ENCODE data around the gene MTMR2.
A peak's percentile ranks its signal among the peaks of the same experiment; 100 is the strongest.

Gene MTMR2

DNA sequence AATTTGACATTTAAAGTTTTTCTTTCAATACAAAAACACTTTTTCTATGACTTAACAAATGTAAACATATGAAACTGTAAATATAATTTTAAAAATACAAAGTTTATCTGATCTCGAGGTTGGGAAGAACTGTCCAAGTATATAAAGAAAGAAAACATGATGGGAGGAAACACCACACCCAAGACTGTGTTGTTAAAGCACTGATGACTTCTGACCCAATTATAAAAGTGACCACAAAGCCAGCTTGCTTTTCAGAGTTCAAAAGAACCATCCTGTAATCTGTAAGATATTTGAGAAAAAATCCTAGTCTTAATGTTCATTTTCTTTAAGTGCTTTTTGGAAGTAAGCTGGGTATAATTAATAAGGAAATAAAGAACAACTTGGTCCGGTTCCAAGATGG, 118.0 kb downstream of the MTMR2 start:
- no peak for DNase-seq

DNA sequence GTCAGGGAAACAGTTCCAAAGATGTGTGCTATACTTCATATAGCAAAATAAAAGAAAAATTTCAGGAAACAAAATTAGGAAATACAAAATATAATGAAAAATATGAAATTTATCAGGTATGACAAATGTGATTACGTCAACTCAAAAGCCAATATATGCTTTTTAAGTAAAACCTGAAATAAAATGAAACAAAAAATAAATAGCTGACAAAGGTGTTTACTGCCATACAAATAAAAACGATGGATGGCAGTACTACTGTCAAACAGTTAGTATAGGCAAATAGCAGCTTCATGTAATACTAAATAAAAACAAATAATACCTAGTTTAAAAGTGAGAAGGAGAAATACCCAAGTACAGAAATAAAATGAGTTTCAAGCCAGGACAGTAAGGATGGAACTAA, 119.9 kb downstream of the MTMR2 start:
- no peak for DNase-seq

DNA sequence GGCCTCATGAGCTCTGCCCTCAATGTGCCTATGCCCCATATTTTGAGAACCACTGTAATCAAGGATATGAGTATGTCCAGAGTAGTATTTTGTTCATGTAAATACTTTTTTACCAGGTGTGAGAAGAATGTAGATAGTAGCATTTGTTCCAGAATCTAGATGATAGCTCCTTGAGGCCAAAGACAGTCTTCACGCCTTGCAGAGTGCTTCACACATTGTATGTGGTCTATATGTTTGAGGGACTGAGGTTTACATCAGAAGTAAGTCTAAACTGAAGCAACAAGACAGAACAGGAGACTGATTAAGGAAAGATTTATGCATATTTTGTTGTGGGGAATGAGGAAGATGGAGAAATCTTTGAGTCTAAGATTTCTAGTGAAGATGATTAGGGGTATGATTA, 121.1 kb downstream of the MTMR2 start:
- DNase-seq = no peak

DNA sequence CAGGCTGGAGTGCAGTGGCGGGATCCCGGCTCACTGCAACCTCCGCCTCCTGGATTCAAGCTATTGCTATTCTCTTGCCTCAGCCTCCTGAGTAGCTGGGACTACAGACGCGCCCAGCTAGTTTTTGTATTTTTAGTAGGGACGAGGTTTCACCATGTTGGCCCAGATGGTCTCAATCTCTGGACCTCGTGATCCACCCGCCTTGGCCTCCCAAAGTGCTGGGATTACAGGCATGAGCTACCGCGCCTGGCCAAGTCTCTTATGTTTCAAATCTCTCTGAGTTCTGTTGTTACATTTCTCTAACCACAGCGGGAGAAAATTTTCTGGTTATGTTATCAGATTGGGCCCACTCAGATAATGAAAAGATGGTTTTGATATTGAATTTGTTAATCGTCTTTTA, 123.5 kb downstream of the MTMR2 start:
- no peak for DNase-seq

DNA sequence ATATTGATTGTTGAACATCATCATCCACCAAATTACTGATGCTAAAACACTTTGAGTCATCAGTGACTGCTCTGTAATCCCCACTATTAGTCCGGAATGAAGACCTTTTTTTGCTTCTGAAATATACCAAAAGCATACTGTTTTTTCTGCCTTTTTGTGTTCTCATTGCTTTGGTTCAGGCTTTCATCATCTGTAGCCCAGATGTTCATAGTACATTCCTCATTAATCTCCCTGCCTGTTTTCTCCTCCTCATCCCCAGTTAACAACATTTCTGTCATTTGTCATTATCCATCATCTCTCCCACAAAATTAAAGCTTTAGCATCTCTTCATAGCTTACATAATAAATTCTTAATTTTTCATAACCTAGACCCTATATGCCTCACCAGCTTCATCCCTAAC, 124.4 kb downstream of the MTMR2 start:
- no peak for DNase-seq

DNA sequence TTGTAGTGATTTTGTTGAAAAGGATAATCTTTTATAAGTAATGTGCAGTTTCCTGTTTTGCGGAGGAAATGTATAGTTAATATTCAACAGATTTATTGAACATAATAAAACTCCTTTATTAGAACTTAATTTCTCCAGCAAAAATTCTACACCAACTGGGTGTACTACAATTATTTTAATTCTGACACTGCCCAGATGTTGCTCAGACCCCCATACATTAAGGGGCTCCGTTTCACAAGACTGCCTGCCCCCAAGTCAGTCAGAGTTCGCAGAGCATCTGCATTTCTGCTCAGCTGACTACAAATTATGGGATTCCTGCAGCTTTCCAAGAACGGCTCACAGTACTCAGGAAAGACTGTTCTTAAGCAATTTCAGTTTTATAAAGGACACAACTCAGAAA, 127.4 kb downstream of the MTMR2 start:
- no peak for DNase-seq

DNA sequence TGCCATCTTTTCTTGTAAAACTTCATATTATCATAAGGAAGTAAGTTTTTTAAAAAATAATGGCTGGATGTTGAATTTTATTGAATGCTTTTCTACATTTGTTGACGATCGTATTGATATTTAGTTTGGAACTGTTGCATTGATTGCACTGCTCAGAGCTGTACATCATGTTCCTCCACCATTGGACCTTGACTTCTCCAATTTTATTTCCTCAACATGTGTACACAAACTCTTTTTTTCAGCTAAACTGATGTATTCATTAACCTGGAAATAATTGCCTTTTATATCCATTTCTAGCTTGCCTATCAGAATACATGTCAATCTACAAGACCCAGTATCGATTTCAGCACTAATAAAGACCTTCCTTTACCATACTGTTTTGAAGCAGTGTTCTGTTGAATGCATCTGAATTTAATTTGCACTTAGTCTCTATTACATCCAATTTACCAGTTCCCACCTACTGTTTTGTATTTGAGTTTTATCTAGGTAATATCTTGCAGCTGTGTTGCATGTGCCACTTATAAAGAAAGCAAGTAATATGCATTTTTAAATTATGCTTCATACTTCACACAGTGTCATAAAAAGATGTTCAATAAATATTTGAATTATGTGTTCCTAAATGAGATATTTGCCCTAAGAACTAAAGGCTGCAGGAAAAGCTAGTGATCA, 128.1 kb downstream of the MTMR2 start:
- DNase-seq = no peak

DNA sequence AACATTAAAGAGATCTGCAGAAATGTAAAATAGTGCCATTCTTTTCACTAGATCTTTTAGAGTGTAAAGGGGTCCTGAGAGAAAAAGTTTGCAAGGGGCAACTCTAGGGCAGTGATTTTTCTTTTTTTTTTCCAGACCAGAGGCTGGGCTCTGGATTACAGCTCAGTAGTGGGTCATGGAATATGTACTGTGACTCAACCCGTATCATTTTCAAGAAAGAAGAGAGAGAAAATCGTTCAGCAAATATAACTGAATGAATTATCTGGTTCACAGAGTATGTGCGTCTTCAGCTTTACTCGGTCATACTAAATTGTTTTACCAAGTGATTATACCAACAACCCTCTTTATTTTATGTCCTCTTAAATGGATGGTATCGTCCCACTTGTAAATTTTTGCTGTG, 129.8 kb downstream of the MTMR2 start:
- no peak for DNase-seq

DNA sequence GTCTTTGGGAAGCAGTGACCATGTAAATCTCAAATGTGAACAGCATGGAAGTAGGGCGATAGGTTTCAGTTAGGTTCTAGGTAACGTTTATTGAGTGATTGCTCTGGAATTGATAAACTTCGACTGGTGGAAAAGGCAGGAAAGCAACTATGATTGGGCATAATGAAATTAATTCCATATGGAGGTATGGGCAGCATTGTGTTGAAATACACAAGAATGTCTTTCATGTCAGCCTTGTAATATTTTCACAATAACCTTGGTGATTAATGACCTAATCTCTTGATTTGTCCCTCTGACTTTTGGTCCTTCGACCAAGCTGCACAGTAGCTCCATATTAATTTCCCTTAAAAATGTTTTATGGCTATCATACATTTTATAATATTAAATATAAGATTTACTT, 130.8 kb downstream of the MTMR2 start:
- DNase-seq = no peak

DNA sequence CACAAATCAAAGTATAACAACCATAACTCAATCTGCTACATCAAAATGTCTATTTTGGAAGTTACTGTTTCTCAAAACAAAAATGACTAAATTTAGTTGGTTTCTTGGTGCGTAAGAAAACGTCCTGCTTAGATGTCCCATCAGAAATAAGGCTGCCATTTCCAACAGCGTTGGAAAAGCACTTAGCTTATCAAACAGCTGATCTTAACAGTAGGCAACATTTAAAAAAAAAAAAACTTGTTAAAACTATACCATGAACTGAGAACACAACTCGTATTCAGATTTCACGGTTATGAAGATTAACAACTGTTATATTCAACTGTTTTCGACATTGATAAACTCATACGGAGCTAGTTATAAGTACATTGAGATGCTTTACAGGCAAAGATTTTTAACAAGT, 131.2 kb downstream of the MTMR2 start:
- DNase-seq = no peak

DNA sequence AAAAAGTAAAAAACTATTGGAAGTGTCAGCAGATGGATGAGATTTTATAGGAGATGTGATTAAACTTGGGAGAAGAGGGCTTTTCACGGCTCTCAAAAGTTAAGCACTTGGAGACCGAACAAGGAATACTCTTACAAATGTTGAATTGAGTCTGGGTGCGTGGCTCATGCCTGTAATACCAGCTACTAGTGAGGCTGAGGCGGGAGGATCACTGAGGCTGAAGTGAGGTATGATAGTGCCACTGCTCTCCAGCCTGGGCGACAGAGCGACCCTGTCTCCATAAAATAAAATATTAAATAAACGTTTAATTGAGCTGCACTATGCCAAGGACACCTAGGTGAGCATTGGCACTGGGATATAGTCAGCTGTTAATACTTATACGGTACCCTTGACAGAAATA, 131.7 kb downstream of the MTMR2 start:
- DNase-seq = no peak

DNA sequence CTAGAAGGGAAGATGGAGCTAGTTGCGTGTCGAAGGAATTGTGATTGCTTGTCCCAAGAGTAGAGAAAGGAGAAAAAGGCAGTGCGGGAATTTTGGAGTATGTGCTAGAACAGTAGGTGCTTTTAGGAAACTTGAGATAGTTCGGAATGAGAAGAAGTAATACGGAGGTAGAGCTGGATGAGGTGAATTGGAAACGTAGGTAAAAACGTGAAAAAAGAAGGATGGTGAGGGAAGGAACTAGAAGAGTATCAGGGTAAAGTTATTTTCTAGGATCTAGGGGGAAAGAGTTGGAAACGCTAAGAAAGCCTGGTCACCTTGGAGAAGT, 132.2 kb downstream of the MTMR2 start:
- DNase-seq = no peak

DNA sequence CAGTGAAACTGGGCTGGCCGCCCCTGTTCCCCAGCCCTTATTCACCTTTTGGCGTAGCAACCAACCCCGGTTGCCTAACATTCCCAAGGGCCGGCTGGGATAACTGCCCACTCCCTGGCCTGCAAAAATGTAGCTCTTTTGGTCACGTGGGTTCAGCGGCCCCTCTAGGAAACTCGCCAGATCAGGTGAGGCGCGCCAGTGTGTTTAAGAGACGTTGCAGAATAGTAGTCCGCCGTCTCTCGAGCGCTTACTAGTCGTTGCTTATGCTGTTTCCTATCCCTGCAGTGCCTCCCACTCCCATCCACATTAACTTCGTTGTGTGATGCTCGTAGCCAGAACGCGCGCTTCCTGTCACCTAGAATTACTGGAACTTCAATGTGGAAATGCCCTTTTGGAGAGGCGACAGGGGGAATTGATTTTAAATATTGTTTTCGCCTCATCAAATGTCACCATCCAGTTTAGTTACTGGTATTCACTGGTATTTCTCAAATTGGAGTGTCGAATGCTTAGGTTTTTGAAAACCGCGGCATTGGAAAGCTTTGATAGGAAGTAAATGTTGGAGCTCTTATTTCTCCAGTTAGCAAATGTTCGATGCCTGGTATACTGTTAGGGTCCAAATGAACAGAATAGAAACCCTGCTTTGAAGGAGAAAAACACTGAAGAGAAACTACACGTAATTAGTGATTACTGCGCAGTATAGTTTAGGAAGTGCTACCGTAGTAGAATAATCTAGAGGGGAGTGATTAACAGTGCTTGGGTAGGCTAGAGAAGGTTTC, 132.8 kb downstream of the MTMR2 start:
- peak; percentile 74 for DNase-seq

DNA sequence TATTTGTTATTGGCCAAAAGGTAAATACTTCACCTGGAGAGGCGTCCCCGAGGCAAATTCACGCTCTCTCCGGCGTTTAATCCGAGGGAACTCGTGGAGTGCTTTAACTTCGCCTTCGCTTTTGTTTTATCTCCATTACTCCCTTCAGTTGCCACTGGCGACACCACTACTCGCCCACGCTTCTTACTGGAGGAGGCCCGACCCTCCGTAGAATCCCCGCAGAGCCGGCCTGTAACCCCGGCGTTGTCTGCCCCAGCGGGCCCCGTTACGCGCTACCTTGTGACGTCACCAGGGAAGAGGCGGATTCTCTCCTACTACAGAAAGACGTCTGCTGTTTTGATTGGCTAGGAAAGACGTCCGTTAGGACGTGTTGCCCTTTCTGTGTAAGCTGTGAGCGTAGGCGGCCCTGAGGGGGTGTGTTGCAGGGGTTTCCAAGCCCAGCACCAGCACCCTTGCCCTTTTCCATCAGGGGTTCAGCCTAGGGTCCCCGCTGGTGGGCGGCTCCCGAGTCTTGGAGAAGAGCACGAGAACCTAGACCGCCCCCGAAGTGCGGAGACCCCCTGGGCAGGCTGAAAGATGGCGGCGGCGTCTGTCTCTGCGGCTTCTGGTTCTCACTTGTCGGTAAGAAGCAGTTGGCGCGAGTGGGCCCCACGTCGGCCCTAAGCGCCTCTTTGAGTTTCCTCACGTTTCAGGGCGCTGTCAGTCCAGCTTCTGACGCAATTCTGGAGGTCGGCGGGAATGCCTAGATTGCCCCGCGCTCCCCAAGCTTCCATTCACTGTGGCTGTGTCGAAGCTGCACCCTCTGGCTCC, 133.6 kb downstream of the MTMR2 start, which contains the start of gene CEP57:
Gene CEP57, plus strand, starts transcription at position 376 of the 810 bp plus-strand sequence. Its CDS starts 201 bp downstream, at position 577.
- DNase-seq = peak; percentile 97

DNA sequence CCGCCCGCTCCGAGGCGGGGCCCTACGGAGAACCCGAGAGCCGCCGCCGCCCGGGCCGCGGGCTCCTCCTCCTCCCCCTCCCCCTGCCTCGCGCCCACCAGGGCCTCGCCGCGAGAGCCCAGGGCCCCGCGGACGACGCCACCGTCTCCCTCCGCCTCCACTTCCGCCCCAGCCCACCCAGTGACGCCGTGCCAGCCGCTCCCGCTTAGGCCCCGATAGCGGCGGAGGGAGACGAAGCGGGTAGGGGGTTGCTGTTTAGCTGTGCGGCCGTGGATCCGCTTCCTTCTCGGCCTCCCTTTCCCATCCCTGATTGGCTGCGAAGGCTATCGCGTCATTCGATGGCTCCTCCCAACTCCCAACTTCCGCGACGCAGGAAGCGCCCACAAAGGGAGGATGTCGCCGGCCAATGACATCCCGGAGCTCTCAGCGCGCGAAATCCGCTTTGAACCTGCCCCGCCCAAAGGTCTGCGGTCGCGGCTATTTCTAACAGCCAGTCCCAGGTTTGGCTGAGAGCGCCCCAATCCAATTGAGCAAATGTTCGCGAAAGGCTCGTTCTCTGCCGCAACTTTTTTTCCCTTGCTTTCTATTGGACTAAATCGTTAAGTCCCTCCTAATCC, 134.3 kb downstream of the MTMR2 start, which contains the start of gene FAM76B:
Gene FAM76B, minus strand, starts transcription at position 277 of the 617 bp plus-strand sequence. CDS start 304 bp downstream, outside the sequence.
- peak; percentile 96 for DNase-seq

DNA sequence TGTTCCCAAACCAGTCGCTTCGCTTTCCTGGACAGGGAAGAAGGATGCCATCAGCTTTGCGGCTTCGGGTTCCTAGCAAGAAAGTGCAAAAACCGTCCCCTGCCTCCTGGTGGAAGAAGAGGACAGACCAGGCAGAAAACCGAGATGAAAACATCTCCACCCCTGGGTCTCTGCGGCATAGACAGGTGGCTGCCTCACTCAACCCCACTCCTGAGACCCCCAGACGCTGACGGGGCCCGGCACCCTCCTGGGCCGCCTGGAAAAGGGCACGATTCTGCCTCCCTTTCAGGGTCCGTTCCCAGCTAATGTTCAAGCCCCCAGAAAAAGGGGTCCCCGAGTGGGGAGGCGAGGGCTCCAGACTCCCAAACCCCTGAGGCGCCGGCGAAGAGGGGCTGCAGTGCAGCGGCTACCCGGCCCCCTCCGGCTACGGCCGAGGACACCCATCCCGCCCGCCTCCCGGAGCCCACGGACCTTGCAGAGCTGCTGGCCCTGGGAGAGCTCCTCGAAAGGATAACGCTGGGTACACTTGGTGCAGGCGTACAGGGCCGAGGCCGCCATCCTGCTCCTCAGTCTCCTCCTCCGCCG, 134.9 kb downstream of the MTMR2 start:
- DNase-seq = peak; percentile 48

Data from stimulated activated CD8-positive, alpha-beta memory T cell treated with anti-CD3 and anti-CD28 coated beads, Interleukin-4, amount 100 ng/mL, for 48 hours (primary cell).